ENCODE results near the gene RASAL3. TPM values are rescaled to one million over a fixed set of nuclear protein-coding genes. Genes with fewer than 3 reads are reported as not detected.

The RASAL3 gene
- total RNA-seq, 1 experiment from 2014 or later, result 1.9 TPM

GRCh38 chr19:15445807-15446376 is 18.5 kb downstream of the RASAL3 start:
- no peak overlapping the region for H4K91ac ChIP-seq (ENCODE audit: insufficient read length, low read depth, low read length)
- no peak overlapping the region for H3K23ac ChIP-seq (ENCODE audit: insufficient read length, low read depth, low read length)
- DNase-seq, result no peak
- H3K23me2 ChIP-seq (ENCODE audit: insufficient read length, low read depth, low read length, poor library complexity, severe bottlenecking), result peaks cover 13% of the 10 kb centered on the region
- no peak overlapping the region for H2BK15ac ChIP-seq (ENCODE audit: low read depth, low read length)
- H3K4me1 Mint-ChIP-seq, result peaks cover 7 to 11% of the 10 kb centered on the region in 2 experiments
- H3K9ac ChIP-seq (ENCODE audit: extremely low read depth, insufficient read length, low read length), result no peak overlapping the region
- H4K5ac ChIP-seq (ENCODE audit: insufficient read length, low read depth, low read length), result no peak overlapping the region
- H3K27ac Mint-ChIP-seq, result no peak overlapping the region; a peak in 1 of 7 replicates
- WGBS (ENCODE audit: extremely low coverage, insufficient read length, low lambda C conversion rate), result no CpG with 5 or more reads among the region's 7 CpGs
- no peak overlapping the region for H3K4me2 ChIP-seq (ENCODE audit: insufficient read depth, insufficient read length, low read length)
- H2BK20ac ChIP-seq (ENCODE audit: low read depth, low read length, poor library complexity, severe bottlenecking), result no peak overlapping the region
- TF ChIP-seq, protein P1, sequence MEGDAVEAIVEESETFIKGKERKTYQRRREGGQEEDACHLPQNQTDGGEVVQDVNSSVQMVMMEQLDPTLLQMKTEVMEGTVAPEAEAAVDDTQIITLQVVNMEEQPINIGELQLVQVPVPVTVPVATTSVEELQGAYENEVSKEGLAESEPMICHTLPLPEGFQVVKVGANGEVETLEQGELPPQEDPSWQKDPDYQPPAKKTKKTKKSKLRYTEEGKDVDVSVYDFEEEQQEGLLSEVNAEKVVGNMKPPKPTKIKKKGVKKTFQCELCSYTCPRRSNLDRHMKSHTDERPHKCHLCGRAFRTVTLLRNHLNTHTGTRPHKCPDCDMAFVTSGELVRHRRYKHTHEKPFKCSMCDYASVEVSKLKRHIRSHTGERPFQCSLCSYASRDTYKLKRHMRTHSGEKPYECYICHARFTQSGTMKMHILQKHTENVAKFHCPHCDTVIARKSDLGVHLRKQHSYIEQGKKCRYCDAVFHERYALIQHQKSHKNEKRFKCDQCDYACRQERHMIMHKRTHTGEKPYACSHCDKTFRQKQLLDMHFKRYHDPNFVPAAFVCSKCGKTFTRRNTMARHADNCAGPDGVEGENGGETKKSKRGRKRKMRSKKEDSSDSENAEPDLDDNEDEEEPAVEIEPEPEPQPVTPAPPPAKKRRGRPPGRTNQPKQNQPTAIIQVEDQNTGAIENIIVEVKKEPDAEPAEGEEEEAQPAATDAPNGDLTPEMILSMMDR (conservative IDR thresholded peaks at IDR 0.05), result no peak
- no peak overlapping the region for H3K56ac ChIP-seq (ENCODE audit: insufficient read length, low read depth, low read length)
- H3K4ac ChIP-seq (ENCODE audit: low read depth, low read length), result no peak overlapping the region
- no peak overlapping the region for H2BK120ac ChIP-seq (ENCODE audit: low read depth, low read length, poor library complexity, severe bottlenecking)
- no peak overlapping the region for H3K18ac ChIP-seq (ENCODE audit: insufficient read length, low read depth, low read length)
- no peaks in the 10 kb centered on the region for H3K9me3 ChIP-seq (ENCODE audit: control insufficient read depth, low read depth, low read length)
- no peak overlapping the region for H2AK5ac ChIP-seq (ENCODE audit: insufficient read length, low read length)
- no peak overlapping the region for H4K8ac ChIP-seq (replicated peaks; ENCODE audit: insufficient read length, low read depth, low read length)
- H2AFZ ChIP-seq (ENCODE audit: low read length), result no peak overlapping the region
- H2BK12ac ChIP-seq (ENCODE audit: insufficient read length, low read depth, low read length), result no peak overlapping the region
- H4K20me1 ChIP-seq (ENCODE audit: control insufficient read depth, insufficient read depth, insufficient read length), result no peaks in the 10 kb centered on the region
- no peaks in the 10 kb centered on the region for H3K79me2 ChIP-seq (ENCODE audit: insufficient read depth, low read length)
- H3K36me3 Mint-ChIP-seq (ENCODE audit: insufficient read depth in 1 of 3, low read depth in 3 of 3), result no peaks in the 10 kb centered on the region
- peaks cover 0 to 2% of the 10 kb centered on the region in 2 experiments; a peak in 3 of 5 replicates for H3K9me3 Mint-ChIP-seq
- no peaks in the 10 kb centered on the region for H3K79me1 ChIP-seq (ENCODE audit: insufficient read depth, low read depth, low read length, poor library complexity, severe bottlenecking)
- no peaks in the 10 kb centered on the region; the same call in 1 of the 2 replicates for H3K4me1 ChIP-seq (ENCODE audit: insufficient read depth, low read length)
- H3K27me3 Mint-ChIP-seq (ENCODE audit: low read depth), result peaks cover 3% of the 10 kb centered on the region; the same call in 1 of the 2 replicates
- no peak overlapping the region for H3K27ac ChIP-seq (ENCODE audit: insufficient read length, low read depth, low read length)
- H3K27me3 ChIP-seq (ENCODE audit: insufficient read depth, low read length), result no peaks in the 10 kb centered on the region
- H2BK5ac ChIP-seq (ENCODE audit: insufficient read length, low read length), result no peak overlapping the region
- H3T11ph ChIP-seq (ENCODE audit: low read length), result no peak overlapping the region
- no peak overlapping the region for H3K14ac ChIP-seq (ENCODE audit: insufficient read depth, low read length)
- no peak overlapping the region for H3K4me3 Mint-ChIP-seq
